HG03064 (cell line): ENCODE results near the gene TSNAX.
"Not testable (repeated sequence)": the region's sequence is repeated elsewhere in the genome, so short reads cannot be mapped to it uniquely, and the experiment has no call there.

ENCODE experiments used
- ATAC-seq: cut with Tn5 transposase; IDR thresholded peaks from one replicate; pipeline ENCODE4 v1.9.1; 2021; ENCODE audit warnings: low read depth; ENCODE audit not compliant: unreplicated experiment

TSNAX gene, protein sequence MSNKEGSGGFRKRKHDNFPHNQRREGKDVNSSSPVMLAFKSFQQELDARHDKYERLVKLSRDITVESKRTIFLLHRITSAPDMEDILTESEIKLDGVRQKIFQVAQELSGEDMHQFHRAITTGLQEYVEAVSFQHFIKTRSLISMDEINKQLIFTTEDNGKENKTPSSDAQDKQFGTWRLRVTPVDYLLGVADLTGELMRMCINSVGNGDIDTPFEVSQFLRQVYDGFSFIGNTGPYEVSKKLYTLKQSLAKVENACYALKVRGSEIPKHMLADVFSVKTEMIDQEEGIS

DNA sequence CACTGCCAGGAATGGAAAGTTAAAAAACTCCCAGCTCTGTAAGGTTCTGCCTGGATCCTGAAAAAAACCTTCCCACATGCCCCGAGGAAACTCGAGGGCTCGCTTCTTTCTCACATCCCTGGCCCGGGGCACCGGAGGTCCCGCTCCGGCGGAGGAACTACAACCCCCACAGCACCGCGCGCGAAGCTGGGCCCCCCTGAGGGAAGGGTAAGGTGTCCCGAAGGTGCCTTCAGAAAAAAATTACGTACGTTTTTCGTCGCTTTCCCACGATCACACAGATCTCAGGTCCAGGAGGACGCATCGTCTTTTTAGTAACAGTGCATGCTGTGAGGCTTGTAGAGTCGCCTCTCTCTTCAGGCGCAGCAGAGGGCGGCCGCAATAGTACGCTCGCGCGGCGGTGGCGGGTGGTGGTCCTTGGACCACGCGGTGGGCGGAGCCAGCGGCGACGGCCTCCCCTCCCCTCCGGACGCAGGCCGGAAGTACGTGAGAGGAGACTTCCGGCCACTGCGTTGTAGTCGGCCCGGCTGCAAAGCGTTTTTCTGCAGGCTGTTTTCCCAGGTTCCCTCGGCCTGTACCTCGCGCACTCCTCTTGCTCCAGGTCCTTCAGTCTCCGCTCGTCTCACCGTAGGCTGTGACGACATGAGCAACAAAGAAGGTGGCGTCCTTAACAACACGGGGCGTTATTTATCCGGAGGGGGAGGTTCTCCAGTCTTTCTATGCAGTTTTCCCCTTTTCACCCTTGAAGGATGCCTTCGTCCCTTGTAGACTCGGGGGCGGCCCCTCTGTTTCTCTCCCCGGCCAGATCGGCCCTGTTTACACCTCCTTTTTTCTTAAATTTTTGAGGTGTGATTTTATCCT is at the start of gene TSNAX:
TSNAX (plus strand) TSS at position 498 of the 858 bp plus-strand sequence; CDS start at position 640, 142 bp downstream.
- peak; percentile 98 for ATAC-seq

DNA sequence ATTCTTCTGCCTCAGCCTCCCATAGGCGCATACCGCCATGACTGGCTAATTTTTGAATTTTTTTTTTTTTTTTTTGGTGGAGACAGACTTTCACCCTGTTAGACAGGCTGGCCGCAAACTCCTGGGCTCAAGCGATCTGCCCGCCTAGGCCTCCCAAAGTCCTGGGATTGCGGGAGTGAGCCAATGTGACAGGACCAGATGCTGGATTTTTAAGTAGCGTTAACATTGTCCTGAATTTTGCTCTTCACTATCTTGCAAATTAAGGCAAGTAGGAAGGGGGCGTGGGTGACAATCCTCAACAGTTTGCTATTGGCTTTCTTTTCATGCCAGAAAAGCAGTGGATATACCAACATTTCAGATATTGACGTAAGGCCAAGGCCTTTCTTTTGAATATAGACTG is 49.7 kb upstream of the TSNAX start:
- ATAC-seq = no peak

DNA sequence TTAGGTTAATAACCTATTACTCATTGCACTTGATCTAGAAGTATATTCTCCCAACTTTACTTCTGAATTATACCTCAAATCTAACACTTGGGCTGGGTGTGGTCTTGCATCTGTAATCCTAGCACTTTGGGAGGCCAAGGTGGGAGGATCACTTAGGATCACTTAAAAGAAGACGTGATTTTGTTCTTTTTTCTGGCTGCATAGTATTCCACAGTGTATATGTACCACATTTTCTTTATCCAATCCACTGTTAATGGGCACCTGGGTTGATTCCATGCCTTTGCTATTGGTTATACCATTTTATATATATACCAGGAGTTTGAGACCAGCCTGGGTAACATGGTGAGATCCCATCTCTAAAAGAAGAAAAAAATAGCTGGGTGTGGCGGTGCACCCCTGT is 48.5 kb upstream of the TSNAX start:
- no peak for ATAC-seq

DNA sequence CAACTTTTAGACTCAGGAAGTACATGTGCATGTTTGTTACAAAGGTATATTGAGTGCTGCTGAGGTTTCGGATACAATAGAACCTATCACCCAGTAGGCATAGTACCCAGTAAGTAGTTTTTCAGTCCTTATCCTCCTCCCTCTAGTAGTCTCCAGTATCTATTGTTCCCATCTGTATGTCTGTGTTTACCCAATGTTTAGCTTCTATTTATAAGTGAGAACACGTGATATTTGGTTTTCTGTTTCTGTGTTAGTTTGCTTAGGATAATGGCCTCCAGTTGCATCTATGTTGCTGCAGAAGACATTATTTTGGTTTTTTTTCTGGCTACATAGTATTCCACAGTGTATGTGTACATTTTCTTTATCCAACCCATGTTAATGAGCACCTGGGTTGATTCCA is 47.2 kb upstream of the TSNAX start:
- no peak for ATAC-seq

DNA sequence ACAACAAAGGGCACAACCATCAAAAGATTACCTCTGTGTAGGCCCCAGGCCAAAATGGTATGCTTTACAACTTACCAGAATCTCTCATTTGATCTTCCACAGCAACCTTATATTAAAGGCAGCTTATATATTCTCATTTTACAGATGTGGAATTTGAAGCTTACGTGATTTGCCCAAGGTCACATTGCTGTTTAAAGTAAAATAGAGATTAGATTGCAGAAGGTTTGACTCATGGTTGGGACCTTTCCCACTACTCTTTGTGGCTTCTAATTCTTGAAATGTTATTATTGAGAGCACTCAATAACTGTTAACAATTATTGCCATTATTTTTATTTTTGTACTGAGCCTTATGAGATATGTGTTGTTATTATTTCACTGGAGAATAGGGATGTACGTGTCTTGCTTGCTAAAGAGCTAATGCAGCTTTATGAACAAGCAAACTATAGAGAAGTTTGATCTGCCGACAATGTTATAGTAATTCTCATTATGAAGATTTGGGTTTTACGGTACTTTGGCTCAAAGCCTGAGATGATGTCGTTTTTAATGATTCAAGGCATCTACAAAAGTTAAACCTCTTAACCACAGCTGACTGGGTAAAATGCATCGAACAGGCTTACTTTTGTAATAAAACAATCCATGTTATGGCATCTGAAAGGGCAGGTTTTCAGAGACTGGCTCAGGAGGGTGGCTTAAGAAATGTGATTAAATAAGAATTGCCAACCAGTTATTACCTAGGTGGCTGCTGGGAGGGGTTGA is 43.3 kb upstream of the TSNAX start:
- ATAC-seq = no peak

DNA sequence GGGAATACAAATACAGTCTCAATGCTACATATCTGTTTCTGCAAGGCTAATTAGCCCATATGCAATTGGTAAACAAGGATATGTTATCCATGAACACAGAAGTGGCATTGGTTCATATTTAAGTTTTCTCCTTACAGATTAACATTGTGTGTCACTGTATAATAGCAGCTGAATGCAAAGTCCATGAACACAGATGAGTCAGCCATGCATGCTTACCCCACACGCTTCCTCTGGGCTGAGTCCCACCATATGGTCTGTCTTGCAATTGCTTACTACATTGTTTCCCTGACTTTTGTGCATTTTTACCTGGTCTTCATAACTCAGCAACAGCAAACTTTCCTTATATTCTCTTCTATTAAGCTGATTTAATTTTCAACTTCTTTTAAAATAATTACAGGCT is 41.5 kb upstream of the TSNAX start:
- no peak for ATAC-seq

DNA sequence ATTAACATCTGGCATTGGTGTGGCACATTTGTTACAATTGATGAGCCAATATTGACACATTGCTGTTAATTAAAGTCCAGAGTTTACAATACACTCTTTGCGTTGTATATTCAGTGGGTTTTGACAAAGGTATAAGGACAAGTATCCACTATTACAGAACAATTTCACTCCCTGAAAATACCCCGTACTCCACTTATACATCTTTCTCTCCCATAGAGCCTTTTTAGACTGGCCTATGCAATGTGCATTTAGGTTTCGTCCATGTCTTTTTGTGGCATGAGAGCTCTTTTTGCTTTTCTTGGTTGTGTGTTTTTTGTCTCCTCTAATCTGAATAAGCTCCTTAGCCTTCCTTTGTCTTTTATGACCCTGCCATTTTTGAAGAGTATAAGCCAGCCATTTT is 40.6 kb upstream of the TSNAX start:
- ATAC-seq = no peak

DNA sequence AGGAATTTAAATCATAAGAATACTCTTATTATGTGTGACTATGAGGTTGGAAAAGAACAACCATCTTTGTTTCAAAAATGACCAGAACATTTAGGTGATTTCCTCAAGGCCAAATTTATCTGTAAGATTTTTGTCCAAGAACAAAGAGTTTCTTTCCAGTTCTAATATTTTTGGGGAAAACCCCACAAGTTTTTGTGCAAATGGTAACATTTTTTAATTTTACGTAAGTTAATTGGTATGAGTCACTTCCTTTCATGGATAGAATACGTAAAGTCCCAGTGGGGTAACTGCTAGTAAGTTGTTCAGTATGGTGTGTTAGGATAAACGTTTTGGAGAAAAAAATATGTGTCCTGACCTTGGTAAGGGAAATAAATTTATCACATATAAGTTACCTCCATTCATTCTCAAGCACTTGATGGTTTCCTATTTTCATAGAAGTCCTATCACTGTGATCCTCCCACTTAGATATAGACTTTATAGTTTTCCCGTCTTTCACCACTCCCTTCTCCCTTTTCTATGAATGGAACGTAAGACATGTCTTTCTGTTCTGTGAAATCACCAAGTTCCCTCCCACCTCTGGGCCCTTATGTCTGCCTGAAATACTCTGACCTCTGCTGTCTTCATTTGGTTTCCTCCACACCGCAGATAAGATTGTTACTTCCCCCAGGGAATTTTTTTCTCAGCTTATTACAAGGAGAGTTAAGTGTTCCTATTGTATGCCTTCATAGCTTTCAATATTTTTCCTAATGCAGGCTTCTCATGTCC is 34.9 kb upstream of the TSNAX start:
- ATAC-seq = no peak

DNA sequence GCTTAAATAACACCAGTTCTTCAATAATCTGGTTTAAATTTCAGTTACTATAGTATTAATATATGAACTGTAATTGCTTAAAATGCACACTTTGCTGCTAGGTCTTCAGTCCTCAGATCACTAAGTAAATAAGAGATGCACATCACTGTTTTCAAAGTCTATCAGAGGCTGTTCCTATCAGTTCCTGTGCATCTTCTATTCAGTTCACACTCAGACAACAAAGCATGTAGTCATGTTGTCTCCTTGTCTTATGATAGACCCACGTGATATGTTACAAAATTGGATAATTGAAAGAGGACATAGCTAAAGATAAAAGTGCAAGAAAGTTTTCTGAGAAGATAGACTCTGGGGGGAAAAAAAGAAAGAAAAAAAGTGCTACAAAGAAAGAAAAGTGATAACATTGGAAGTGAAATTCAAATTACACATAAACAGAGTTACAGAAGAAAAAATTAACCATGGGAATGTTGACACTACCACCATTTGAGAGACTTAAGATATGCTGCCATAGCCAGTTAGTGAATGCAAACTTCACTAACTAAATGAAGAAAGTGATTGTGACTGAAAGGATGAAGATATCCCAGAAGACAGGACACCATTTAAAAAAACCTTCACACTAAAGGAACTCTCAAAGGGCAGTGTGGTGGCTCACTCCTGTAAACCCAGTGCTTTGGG is 33.9 kb upstream of the TSNAX start:
- no peak for ATAC-seq

DNA sequence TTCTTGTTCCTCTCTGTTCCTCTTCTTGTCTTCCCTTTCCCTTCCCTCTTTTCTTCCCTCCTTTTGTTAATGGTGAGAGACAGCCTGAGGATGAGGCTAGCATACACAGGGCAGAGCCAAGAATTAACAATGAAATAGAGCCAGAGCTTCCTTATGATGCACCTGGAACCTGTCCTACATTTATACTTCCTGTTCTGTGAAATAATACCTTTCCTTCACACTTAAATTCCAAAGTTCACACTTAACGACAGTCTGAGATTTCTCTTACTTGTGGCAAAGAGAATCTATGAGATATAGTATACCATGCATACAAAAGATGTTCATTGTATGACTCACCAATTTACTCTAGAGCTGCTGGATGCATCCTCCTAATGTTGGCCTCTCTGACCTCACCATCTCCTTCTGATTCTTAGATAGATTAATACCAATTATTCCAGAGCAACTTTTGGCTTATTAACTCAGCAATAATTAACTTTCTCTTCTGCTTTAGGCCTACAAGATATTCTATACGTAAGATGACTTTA is 30.8 kb upstream of the TSNAX start:
- no peak for ATAC-seq

DNA sequence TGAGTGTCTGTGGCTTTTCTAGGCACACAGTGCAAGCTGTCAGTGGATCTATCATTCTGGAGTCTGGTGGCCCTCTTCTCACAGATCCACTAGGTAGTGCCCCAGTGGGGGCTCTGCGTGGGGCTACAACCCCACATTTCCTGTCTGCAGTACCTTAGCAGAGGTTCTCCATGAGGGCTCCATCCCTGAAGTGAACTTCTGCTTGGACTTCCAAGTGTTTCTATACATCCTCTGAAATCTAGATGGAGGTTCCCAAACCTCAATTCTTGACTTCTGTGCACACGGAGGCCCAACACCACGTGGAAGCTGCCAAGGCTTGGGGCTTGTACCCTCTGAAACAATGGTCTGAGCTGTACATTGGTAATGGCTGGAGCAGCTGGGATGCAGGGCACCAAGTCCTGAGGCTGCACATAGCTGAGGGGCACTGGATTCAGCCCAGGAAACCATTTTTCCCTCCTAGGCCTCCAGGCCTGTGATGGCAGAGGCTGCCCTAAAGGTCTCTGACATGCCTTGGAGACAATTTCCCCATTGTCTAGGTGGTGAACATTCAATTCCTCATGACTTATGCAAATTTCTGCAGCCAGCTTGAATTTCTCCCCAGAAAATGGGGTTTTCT is 29.2 kb upstream of the TSNAX start:
- no peak for ATAC-seq

DNA sequence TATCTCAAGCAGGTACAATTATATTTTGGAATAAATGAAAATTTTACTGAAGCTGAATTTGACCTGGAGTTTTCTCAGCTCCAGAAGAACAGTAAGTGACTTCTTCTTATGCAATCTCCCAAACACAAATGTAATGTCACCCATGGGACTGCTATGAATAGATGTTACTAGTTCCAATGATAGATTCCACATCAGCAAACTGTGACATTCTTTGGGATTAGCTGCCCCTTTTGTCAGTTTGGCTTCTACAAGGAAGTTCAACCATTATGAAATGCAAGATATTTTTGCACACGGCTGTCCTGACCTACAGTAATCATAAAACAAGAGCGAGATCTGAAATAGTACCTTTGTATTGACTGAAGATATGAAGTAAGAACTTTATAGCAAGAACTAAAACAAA is 27.8 kb upstream of the TSNAX start:
- no peak for ATAC-seq

DNA sequence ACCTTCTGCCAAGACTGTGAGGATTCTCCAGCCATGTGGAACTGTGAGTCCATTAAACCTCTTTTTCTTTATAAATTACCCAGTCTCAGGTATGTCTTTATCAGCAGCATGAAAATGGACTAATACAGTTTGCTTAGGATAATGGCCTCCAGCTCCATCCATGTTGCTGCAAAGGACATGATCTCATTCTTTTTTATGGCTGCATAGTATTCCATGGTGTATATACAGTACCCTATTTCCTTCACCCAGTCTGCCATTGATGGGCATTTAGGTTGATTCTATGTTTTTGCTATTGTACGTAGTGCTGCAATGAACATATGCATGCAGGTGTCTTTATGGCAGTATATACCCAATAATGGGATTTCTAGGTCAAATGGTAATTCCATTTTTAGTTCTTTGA is 25.3 kb upstream of the TSNAX start:
- not testable (repeated sequence) for ATAC-seq

DNA sequence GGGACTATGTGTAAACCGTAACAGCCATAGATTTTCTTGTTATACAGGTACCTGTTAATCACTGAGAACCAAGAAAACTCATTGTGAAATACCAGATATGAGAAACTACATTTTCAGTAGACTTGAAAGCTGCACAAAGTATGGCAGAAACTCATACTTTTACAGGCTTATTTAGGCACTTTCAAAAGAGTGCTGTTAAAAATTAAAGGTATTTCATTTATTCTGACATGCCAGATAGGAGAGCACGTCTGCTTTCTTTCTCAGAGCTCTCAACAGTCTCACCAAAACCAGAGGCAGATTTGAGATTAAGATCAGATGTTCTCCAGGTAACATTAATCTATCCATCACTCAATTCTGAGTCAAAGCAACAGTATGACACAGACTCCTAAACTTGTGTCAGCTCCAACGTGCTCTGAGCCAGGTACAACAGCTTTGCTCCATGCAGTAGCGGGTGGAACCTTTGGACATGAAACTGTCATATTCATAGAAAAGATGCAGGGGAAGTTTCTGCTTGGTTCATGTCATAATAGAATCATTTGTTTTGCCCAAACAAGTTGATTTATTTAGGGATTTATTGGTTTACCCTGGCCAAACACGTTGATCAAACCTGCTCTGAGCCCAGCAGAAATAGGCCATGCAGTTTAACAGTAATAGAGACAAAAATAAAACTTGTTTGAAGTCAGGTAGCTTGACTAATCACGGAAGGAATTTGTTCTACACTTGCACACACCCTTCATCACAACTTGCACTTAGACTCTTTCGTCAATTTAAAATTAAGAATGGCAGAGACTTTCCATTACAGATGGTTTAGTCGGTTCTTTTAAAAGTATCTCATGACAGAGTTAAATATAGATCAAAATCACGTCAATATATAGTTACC is 20.8 kb upstream of the TSNAX start:
- ATAC-seq = peak; percentile 50

DNA sequence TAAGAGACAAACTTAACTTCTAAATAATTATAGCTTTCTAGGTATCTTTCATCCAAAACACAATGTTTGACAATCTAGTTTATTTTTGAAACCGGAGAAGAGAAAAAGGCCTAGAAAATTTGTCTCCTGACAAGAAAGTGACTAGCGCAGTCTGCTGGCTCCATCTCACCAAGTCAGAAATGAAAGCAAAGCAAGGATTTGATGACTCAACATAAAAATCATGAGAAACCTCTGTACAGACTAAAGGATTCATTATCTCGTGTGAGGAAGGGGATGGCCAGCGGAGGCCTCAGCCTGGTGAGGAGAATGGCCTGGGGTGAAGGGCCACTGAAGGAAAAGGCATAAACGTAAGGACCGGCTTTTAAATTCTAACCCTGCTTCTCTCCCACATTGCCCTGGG is 20.0 kb upstream of the TSNAX start:
- no peak for ATAC-seq

DNA sequence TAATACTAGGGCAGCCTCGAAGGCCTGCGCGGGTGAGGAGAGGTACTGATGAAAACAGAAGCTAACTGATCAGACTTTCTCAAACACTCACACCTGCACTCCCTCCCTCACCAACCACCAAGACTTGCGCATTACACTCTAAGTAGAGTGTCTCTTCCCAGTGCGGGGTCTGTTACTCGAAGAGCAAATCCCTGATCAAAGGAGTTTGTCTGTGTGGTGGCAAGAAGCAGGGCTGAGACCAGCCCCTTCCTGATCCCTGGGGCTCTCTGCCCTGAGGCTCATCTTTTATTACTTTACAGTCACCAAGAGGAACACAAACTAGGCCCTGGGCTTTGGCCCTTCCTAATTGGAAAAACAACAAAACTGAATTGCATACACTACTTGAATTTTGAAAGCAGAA is 19.5 kb upstream of the TSNAX start:
- ATAC-seq = no peak

DNA sequence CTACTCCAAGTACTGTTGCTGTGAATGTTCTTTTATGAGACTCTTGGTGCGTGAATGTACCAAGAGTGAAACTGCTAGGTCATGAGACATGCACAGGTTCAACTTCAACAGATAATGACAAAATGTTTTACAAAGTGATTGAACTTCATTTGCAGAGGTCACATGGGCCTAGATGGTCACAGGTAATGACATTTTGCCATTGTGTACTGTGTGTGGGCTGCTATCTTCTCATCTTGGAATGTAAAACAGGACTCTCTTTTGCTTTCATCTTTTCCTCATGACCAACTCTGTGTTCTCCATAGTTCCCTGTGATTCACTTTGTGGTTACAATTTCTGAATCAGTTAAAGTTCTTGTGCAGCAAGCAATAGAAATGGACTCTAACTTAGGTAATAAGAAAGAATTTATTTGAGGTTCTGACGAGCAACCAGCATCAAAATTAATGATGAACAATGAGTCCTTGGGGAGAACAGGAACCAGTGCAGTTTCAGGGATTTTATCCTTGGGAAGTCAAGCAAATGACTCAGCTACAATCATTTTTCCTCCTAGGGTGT is 16.2 kb upstream of the TSNAX start:
- no peak for ATAC-seq

DNA sequence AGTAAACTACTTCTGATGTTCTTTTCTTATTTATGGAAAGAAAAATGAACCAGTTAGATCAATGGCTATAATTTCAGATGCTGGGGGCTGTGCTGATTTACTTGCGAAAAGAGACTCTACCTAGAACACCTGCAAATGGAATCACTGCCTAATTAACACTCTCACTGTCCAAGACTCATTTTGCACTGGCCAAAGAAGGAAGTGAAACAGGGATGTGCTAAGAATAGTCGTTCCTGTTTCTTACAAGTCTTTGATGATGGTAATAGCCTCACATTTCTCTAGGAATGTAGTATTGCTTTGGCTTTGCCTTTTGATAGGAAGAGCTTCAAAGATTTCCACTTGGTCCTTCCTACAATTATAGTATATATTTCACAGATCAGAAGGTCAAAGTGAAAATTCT is 12.7 kb upstream of the TSNAX start:
- no peak for ATAC-seq
